ENCODE measurements around the gene CCT5. TPM values are rescaled to one million over a fixed set of nuclear protein-coding genes. Genes with fewer than 3 reads are reported as not detected.

CCT5 gene
- polyA plus RNA-seq, 1 donor (not counting 4 experiments of a cell fraction or from before 2014, with no cell fraction given), result 558 TPM

DNA sequence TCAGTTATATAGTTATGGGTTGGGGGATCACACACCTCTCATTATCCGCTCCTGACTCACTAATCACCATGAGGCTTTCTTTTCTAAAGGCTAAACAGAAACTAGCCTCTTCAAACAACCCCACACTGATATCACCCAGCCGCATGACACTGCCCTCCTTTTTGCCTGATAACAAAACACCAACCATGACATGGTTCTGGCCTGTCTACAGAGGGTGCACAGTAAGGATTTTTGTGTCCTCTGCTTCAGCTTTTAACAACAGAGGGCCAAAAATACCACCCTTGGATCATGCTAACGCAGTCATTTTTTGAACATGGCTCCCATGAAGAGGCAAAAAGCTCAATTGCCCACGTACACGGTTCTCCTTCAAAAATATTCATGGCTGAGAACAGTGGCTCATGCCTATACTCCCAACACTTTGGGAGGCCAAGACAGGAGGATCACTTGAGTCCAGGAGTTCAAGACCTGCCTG, 53.7 kb downstream of the CCT5 start:
- Histone ChIP-seq H4K20me1 (ENCODE audit: control insufficient read depth, extremely low read depth, insufficient read depth, low read length) (no peaks in the 10 kb centered on the region), H3K4me1 (ENCODE audit: control insufficient read depth, extremely low read depth, insufficient read depth, low read length) (peaks cover 22% of the 10 kb centered on the region), H3K9me1 (ENCODE audit: control insufficient read depth, extremely low read depth, insufficient read depth, low read length) (no peaks in the 10 kb centered on the region), H3K79me2 (ENCODE audit: control insufficient read depth, insufficient read depth, low read length) (no peaks in the 10 kb centered on the region), H3K36me3 (ENCODE audit: control insufficient read depth in 2 of 2, extremely low read depth in 1 of 2, insufficient read depth in 2 of 2, low read length in 2 of 2) (no peaks in the 10 kb centered on the region), H3K27ac (ENCODE audit: control insufficient read depth, insufficient read depth, low read length) (no peak overlapping the region), H3K9ac (ENCODE audit: control insufficient read depth, extremely low read depth, insufficient read depth, low read length) (no peak overlapping the region), H3K4me2 (ENCODE audit: control insufficient read depth, extremely low read depth, insufficient read depth, low read depth, low read length) (no peak overlapping the region), H3K9me3 (ENCODE audit: control insufficient read depth, low read depth, low read length) (no peaks in the 10 kb centered on the region), H2AFZ (ENCODE audit: control insufficient read depth, low read length) (no peak overlapping the region), H3K27me3 (ENCODE audit: control insufficient read depth, extremely low read depth, insufficient read depth, low read length) (no peaks in the 10 kb centered on the region), H3K4me3 (ENCODE audit: control insufficient read depth in 2 of 3, extremely low read depth in 1 of 3, insufficient read depth in 2 of 3, low read depth in 1 of 3, low read length in 3 of 3) (no peak overlapping the region)
- DNase-seq (ENCODE audit: low read depth, low spot score) (no peak), FAIRE-seq (no peak)
- no peak for TF ChIP-seq EZH2 (IDR thresholded peaks at IDR 0.05; ENCODE audit: low read length)
- TF ChIP-seq, protein P1, sequence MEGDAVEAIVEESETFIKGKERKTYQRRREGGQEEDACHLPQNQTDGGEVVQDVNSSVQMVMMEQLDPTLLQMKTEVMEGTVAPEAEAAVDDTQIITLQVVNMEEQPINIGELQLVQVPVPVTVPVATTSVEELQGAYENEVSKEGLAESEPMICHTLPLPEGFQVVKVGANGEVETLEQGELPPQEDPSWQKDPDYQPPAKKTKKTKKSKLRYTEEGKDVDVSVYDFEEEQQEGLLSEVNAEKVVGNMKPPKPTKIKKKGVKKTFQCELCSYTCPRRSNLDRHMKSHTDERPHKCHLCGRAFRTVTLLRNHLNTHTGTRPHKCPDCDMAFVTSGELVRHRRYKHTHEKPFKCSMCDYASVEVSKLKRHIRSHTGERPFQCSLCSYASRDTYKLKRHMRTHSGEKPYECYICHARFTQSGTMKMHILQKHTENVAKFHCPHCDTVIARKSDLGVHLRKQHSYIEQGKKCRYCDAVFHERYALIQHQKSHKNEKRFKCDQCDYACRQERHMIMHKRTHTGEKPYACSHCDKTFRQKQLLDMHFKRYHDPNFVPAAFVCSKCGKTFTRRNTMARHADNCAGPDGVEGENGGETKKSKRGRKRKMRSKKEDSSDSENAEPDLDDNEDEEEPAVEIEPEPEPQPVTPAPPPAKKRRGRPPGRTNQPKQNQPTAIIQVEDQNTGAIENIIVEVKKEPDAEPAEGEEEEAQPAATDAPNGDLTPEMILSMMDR (optimal IDR thresholded peaks at IDR 0.05 in 1 of 3, IDR thresholded peaks at IDR 0.05 in 1 of 3, conservative IDR thresholded peaks at IDR 0.05 in 1 of 3; ENCODE audit: extremely low read depth in 1 of 3, insufficient read depth in 2 of 3, low read length in 3 of 3), result no peak
- dilution Hi-C loops (cut with MboI; ENCODE audit: extremely low pct_ligation_motif_present, low sequenced_read_pairs), result no loop called here

DNA sequence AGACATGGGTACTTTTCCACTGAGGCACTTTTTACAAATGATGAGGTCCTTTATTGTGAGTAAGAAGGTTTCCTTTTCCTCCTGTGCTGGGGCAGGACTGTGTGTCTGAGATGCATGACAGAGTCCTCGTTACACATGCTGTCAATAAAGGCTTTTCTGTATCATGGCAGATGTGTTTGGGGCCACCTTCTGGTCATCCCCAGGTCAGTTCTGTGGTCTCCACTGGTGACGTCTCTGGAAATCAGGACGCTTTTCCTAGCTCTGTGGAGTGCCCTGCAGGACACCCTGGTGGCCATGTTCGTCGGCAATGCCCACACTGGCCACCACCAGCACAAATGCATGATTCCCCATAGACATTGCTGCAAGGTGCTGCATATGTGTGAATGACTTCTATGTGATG, 54.9 kb downstream of the CCT5 start:
- Histone ChIP-seq H3K4me1 (ENCODE audit: control insufficient read depth, extremely low read depth, insufficient read depth, low read length) (peaks cover 32% of the 10 kb centered on the region), H3K9me3 (ENCODE audit: control insufficient read depth, low read depth, low read length) (no peaks in the 10 kb centered on the region), H3K4me3 (ENCODE audit: control insufficient read depth in 2 of 3, extremely low read depth in 1 of 3, insufficient read depth in 2 of 3, low read depth in 1 of 3, low read length in 3 of 3) (no peak overlapping the region), H3K79me2 (ENCODE audit: control insufficient read depth, insufficient read depth, low read length) (no peaks in the 10 kb centered on the region), H3K36me3 (ENCODE audit: control insufficient read depth in 2 of 2, extremely low read depth in 1 of 2, insufficient read depth in 2 of 2, low read length in 2 of 2) (no peaks in the 10 kb centered on the region), H3K4me2 (ENCODE audit: control insufficient read depth, extremely low read depth, insufficient read depth, low read depth, low read length) (no peak overlapping the region), H3K9me1 (ENCODE audit: control insufficient read depth, extremely low read depth, insufficient read depth, low read length) (no peaks in the 10 kb centered on the region), H3K27me3 (ENCODE audit: control insufficient read depth, extremely low read depth, insufficient read depth, low read length) (no peaks in the 10 kb centered on the region), H2AFZ (ENCODE audit: control insufficient read depth, low read length) (no peak overlapping the region), H3K9ac (ENCODE audit: control insufficient read depth, extremely low read depth, insufficient read depth, low read length) (no peak overlapping the region), H3K27ac (ENCODE audit: control insufficient read depth, insufficient read depth, low read length) (no peak overlapping the region), H4K20me1 (ENCODE audit: control insufficient read depth, extremely low read depth, insufficient read depth, low read length) (no peaks in the 10 kb centered on the region)
- dilution Hi-C loops (cut with MboI; ENCODE audit: extremely low pct_ligation_motif_present, low sequenced_read_pairs), result no loop called here
- TF ChIP-seq, protein P1 (optimal IDR thresholded peaks at IDR 0.05 in 1 of 3, IDR thresholded peaks at IDR 0.05 in 1 of 3, conservative IDR thresholded peaks at IDR 0.05 in 1 of 3; ENCODE audit: extremely low read depth in 1 of 3, insufficient read depth in 2 of 3, low read length in 3 of 3), result no peak
- TF ChIP-seq EZH2 (IDR thresholded peaks at IDR 0.05; ENCODE audit: low read length), result no peak
- no peak for DNase-seq (ENCODE audit: low read depth, low spot score)
- FAIRE-seq, result no peak

All from keratinocyte (primary cell).